AG04450 (cell line): ENCODE measurements around the gene PRKG1. TPM values are rescaled to one million over a fixed set of nuclear protein-coding genes. Genes with fewer than 3 reads are reported as not detected.

ENCODE experiments used
- CTCF ChIA-PET: fragments of 300-600, 350-600 bp; formaldehyde crosslinking; extraction: SDS; loops from one replicate; lab custom pipeline; 2022; ENCODE audit warnings: antibody characterized with exemption, inconsistent platforms; lab: Charles Lee
- POLR2A ChIA-PET: fragments of 350-600 bp; formaldehyde crosslinking; extraction: SDS; loops from one replicate; lab custom pipeline; 2021; ENCODE audit warnings: antibody characterized with exemption, inconsistent platforms; lab: Yijun Ruan, JAX
- DNase-seq: peaks from one replicate; pipeline ENCODE4 v3.0.0-alpha.2; 2011; ENCODE audit warnings: low read depth, low spot score
- H3K27ac ChIP-seq: one replicate; pipeline ENCODE4 v1.5.1; 2012; ENCODE audit warnings: low read depth, low read length, control low read depth
- H3K27me3 ChIP-seq: one replicate; pipeline ENCODE4 v1.6.0; 2012; ENCODE audit warnings: low read length; ENCODE audit not compliant: control insufficient read depth, insufficient read depth
- H3K4me3 ChIP-seq: 2 replicates; pipeline ENCODE4 v1.5.1; 2011; ENCODE audit warnings: mild to moderate bottlenecking, low read depth, low read length, control low read depth
- H3K9me3 ChIP-seq: 2 replicates; pipeline ENCODE4 v1.5.1; 2012; ENCODE audit warnings: low read length; ENCODE audit not compliant: control insufficient read depth, insufficient read depth
- polyA plus RNA-seq: library from polyadenylated mRNA; depleted of rRNA; stranded (reverse); fragments of >200 nt; gene quantifications from 2 replicates; pipeline ENCODE4 v1.2.3, GENCODE V29; 2011
- TF ChIP-seq, protein P1 (sequence below): IDR thresholded peaks from 2 replicates; pipeline ENCODE4 v1.5.1; 2011; ENCODE audit warnings: low read depth, low read length, control low read depth, inconsistent platforms

The PRKG1 gene
- polyA plus RNA-seq, 1 experiment, result 19.0 TPM

DNA sequence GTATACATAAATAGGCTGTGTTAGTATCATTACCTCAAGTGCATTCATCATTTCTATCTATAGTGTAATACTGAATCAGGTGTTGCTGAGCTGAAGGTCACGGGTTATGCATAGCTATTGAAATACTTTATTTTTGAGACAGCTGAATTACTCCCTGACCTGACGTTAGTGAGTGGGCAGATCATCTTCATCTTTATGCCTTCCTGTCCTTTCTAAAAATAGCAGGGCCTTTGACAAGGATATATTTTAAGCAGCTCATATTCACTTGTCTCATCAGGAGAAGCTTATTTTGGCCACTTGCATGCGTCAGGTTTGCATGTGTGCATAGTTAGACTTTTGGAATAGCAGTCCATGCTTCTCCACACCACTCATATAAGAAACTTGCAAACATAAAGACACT, 1176.2 kb downstream of the PRKG1 start:
- no peaks in the 10 kb centered on the region for H3K27me3 ChIP-seq
- H3K9me3 ChIP-seq, result no peaks in the 10 kb centered on the region
- no peak overlapping the region for H3K27ac ChIP-seq
- ChIA-PET CTCF (interaction anchor here (0.6 to 0.7 kb wide), 2 partner anchors 58 to 1187 kb away, joined by 3 read pairs; no protein-coding TSS in a partner anchor), POLR2A (no interaction called here)
- DNase-seq, result no peak
- no peak overlapping the region for H3K4me3 ChIP-seq
- TF ChIP-seq, protein P1, sequence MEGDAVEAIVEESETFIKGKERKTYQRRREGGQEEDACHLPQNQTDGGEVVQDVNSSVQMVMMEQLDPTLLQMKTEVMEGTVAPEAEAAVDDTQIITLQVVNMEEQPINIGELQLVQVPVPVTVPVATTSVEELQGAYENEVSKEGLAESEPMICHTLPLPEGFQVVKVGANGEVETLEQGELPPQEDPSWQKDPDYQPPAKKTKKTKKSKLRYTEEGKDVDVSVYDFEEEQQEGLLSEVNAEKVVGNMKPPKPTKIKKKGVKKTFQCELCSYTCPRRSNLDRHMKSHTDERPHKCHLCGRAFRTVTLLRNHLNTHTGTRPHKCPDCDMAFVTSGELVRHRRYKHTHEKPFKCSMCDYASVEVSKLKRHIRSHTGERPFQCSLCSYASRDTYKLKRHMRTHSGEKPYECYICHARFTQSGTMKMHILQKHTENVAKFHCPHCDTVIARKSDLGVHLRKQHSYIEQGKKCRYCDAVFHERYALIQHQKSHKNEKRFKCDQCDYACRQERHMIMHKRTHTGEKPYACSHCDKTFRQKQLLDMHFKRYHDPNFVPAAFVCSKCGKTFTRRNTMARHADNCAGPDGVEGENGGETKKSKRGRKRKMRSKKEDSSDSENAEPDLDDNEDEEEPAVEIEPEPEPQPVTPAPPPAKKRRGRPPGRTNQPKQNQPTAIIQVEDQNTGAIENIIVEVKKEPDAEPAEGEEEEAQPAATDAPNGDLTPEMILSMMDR, result no peak

DNA sequence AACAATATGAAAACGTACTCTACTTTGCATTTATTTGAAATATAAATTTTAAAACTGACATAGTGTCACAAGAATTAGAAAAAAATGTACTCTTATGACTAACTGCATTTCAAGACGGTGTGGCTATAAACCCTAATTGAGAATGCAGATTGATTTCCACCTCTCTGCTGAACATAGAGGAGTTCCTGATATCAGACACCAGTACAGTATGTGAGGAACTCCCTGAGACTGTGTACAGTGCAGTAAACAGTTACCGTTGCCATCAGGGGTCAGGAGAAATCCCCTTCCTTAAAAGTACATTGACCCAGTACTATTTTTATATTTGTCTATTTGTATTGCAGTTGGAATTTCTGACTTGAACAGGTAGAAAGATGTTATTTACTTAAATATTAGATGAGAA, 1178.0 kb downstream of the PRKG1 start:
- Histone ChIP-seq H3K4me3 (no peak overlapping the region), H3K27me3 (no peaks in the 10 kb centered on the region), H3K9me3 (no peaks in the 10 kb centered on the region), H3K27ac (no peak overlapping the region)
- no peak for DNase-seq
- ChIA-PET POLR2A (no interaction called here), CTCF (no interaction called here)
- TF ChIP-seq, protein P1, result no peak

DNA sequence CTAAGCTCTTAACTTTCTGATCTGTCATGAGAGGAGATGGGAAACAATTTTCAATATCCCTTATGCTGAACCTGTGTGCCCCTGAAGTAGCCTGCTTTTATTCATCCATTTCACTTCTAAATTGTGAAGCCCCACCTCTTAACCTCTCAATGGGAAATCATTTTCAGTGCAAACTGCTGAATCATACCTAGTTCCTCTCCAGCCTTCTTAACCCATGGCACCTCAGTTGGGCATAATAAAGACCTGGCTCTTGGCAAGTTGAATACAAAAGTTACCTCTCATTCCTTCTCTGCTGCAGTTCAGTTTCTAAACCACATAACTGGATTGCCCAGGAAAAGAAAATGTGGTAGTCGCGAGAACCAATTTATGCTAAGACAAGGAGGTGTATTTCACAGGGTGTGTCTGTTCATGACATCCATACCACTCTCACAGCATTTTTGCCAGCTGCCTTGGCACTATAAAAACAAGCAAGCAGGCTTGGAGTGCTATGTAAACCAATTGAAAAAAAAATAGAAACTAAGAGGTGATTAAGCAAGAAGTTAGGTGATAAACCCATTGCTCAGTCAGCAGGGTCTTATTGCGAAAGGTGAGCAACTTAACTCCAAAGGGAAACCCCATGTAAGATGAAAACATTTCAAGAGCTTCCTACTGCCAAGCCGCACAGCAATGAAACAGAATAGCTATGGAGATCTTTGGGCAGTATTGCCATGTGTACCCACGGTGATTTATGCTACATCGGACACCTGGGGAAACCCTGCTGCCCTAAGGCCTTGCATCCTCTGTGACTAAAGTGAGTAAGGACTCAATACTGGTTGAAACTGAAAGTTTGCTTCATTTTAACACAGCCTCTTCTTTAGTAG, 1182.8 kb downstream of the PRKG1 start:
- no peak for DNase-seq
- no peak overlapping the region for H3K27ac ChIP-seq
- CTCF ChIA-PET, result no interaction called here
- no peaks in the 10 kb centered on the region for H3K9me3 ChIP-seq
- no peaks in the 10 kb centered on the region for H3K27me3 ChIP-seq
- TF ChIP-seq, protein P1, result no peak
- POLR2A ChIA-PET, result no interaction called here
- H3K4me3 ChIP-seq, result no peak overlapping the region

DNA sequence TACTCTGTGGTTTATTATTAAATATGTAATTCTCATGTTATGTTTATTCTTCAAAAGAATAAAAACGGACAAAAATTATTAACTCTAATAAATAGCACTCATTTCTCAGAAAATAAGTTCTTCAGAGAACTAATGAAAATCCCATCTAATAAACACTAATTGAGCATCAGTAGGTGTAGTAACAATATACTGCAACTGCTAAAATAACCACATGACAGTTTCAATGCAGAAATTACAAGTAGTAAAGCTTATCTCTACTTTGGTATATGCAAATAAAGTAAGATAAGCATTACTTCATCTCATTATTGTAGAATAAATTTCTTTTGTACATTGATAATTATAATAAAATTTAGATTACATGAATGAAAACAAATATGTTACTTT, 1183.4 kb downstream of the PRKG1 start:
- H3K27ac ChIP-seq, result no peak overlapping the region
- H3K9me3 ChIP-seq, result no peaks in the 10 kb centered on the region
- TF ChIP-seq, protein P1, result no peak
- no peak overlapping the region for H3K4me3 ChIP-seq
- ChIA-PET CTCF (no interaction called here), POLR2A (no interaction called here)
- H3K27me3 ChIP-seq, result no peaks in the 10 kb centered on the region
- DNase-seq, result no peak

DNA sequence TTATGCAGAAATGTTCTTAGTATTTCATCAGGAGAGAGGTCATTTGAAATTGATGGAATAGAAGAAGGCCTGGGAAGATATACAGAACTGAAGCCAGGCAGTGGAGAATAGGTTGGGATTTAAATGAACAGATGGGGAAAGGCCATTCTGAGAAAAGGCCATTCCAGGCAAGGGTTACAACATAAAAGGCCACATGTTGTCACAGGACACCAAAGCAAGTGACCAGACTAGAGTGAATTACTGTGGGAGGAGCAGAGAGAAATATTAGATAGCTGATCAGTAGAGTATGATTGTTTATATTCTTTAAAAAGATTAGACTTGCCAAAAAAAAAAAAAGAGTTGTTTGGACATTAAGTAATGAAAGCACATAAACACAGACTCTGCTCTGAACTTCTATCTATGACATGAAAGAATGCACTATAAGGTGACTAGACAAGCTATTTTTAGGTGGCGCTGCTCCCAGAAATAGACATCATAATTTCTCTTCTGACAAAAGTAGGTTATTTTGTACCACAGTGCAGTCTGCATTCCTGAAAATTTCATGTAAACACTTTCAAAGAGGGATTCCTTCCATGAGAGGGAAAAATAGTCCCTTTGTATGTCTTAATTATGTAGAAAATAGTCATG, 1184.6 kb downstream of the PRKG1 start:
- no peak overlapping the region for H3K4me3 ChIP-seq
- ChIA-PET CTCF (no interaction called here), POLR2A (no interaction called here)
- DNase-seq, result no peak
- no peaks in the 10 kb centered on the region for H3K27me3 ChIP-seq
- TF ChIP-seq, protein P1, result no peak
- H3K9me3 ChIP-seq, result no peaks in the 10 kb centered on the region
- no peak overlapping the region for H3K27ac ChIP-seq
